Spleen (tissue), 7 donors: ENCODE data around the gene DLX6.

Experiments
- CTCF ChIP-seq, 11 experiments: fragments of 200-600 bp in 7 of 11; fragments of 450-650 bp in 4 of 11; sonication (generic) in 4 of 11; IDR thresholded peaks in 8 of 11; conservative IDR thresholded peaks in 3 of 11; 1 replicate in 7 of 11; 2 replicates in 4 of 11; pipeline versions ENCODE4 v1.4.0 to v1.8.0; 2016 to 2021; ENCODE audit warnings: antibody characterized with exemption in 11 of 11, inconsistent platforms in 4 of 11, mild to moderate bottlenecking in 1 of 11
- POLR2A ChIP-seq, 3 donors: fragments of 450-650 bp; IDR thresholded peaks; one replicate each; pipeline ENCODE4 v1.5.1; 2017; ENCODE audit warnings: antibody characterized with exemption in 3 of 3, mild to moderate bottlenecking in 1 of 3
- POLR2AphosphoS5 ChIP-seq, 3 donors: sonication (generic); formaldehyde crosslinking; IDR thresholded peaks; one replicate each; pipeline ENCODE4 v1.5.1; 2017; ENCODE audit warnings: antibody characterized with exemption in 3 of 3
- donor health status: DM: no; HTN: no; CAD: no; lungs with moderate emphysema.
- donor health status: DM: no; HTN: no; CAD: no.
- donor health status: DM: no; HTN: no; CAD: no.

GRCh38 chr7:97001656-97002554 lies 3.4 kb upstream of the DLX6 start:
- TF ChIP-seq POLR2AphosphoS5 (IDR thresholded peaks at IDR 0.05) = no peak
- TF ChIP-seq CTCF (IDR thresholded peaks at IDR 0.05 in 8 of 11, conservative IDR thresholded peaks at IDR 0.05 in 3 of 11) = no peak
- no peak for TF ChIP-seq POLR2A (IDR thresholded peaks at IDR 0.05)
